ENCODE data around the gene MPC1L. TPM values are rescaled to one million over a fixed set of nuclear protein-coding genes. Genes with fewer than 3 reads are reported as not detected.

Gene MPC1L
- total and polyA plus RNA-seq, 2 of the 4 experiments (the other 2 are of a cell fraction): not detected

DNA sequence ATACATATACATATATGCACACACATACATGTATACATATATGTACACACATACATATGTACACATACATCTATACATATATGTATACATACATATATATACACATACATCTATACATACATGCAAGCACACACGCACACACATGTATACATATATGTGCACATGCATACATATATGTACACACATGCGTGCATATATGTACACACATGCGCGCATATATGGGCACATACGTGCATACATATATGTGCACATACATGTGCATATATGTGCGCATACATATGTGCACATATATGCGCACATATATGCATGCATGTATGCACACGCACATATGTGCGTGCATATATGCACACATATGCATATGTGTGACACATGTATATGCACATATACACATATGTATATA is 7.3 kb upstream of the MPC1L start:
- Histone ChIP-seq H2AFZ (replicated peaks; ENCODE audit: low read length, poor library complexity) (no peak overlapping the region), H4K5ac (ENCODE audit: low read depth, low read length) (no peak overlapping the region), H3K36me3 (ENCODE audit: control insufficient read depth, insufficient read depth, low read length) (no peaks in the 10 kb centered on the region), H3K23ac (ENCODE audit: low read depth, low read length) (no peak overlapping the region), H4K91ac (ENCODE audit: insufficient read depth, low read depth, low read length) (no peak overlapping the region), H3K56ac (ENCODE audit: extremely low read depth, insufficient read depth, low read length) (no peak overlapping the region), H2BK5ac (ENCODE audit: low read depth, low read length, poor library complexity, severe bottlenecking) (no peak overlapping the region), H4K8ac (ENCODE audit: low read depth in 2 of 2, low read length in 2 of 2) (no peak overlapping the region), H3K4ac (ENCODE audit: low read depth, low read length) (no peak overlapping the region), H3K4me1 (ENCODE audit: control insufficient read depth, insufficient read depth, low read length) (no peaks in the 10 kb centered on the region), H2BK120ac (ENCODE audit: low read depth, low read length) (no peak overlapping the region), H3K9me1 (ENCODE audit: insufficient read depth, low read length) (no peaks in the 10 kb centered on the region), H3K27ac (ENCODE audit: insufficient read depth, low read length) (no peak overlapping the region), H2AK9ac (replicated peaks; ENCODE audit: low read depth, low read length, poor library complexity) (no peak overlapping the region), H2BK15ac (ENCODE audit: low read depth, low read length) (no peak overlapping the region), H3K14ac (replicated peaks; ENCODE audit: low read depth, low read length) (no peak overlapping the region), H2AK5ac (ENCODE audit: low read depth, low read length) (no peak overlapping the region), H3K27me3 (ENCODE audit: control insufficient read depth, insufficient read depth, low read length) (peaks cover 5% of the 10 kb centered on the region), H3K4me3 (ENCODE audit: insufficient read depth, low read depth, low read length) (no peak overlapping the region), H2BK20ac (ENCODE audit: low read depth, low read length) (no peak overlapping the region), H3K79me1 (ENCODE audit: low read depth in 1 of 2, low read length in 2 of 2) (no peaks in the 10 kb centered on the region), H3K18ac (ENCODE audit: low read depth, low read length) (no peak overlapping the region), H3K9ac (ENCODE audit: low read depth, low read length) (no peak overlapping the region), H3K9me3 (ENCODE audit: control insufficient read depth, insufficient read depth, low read length) (no peaks in the 10 kb centered on the region), H4K20me1 (ENCODE audit: insufficient read depth, low read length) (no peaks in the 10 kb centered on the region), H3K4me2 (ENCODE audit: low read depth, low read length) (no peak overlapping the region)
- ChIA-PET POLR2A (ENCODE audit: unreplicated experiment) (no interaction called here), CTCF (no interaction called here)
- DNase-seq (no peak), ATAC-seq (ENCODE audit: low read depth) (no peak)
- dilution Hi-C loops (cut with HindIII; ENCODE audit: low sequenced_read_pairs, unreplicated experiment) (no loop called here), in situ Hi-C loops (cut with MboI; ENCODE audit: low sequenced_read_pairs) (no loop called here), intact Hi-C loops (cut with micrococcal nuclease) (no loop called here)
- WGBS, 2 experiments (ENCODE audit: extremely low coverage in 2 of 2, insufficient read length in 1 of 2): 84% methylated on average over 3 of the region's 9 CpGs; no CpG with 5 or more reads in 1 of the 2 experiments
- TF ChIP-seq RFX5 (IDR thresholded peaks at IDR 0.05; ENCODE audit: low read depth, low read length) (no peak), CEBPB (IDR thresholded peaks at IDR 0.05; ENCODE audit: low read depth, low read length) (no peak), BHLHE40 (IDR thresholded peaks at IDR 0.05; ENCODE audit: low read depth, low read length) (no peak), CHD1 (IDR thresholded peaks at IDR 0.05; ENCODE audit: low read depth, low read length) (no peak), RAD21 (IDR thresholded peaks at IDR 0.05; ENCODE audit: low read length) (no peak), RCOR1 (IDR thresholded peaks at IDR 0.05; ENCODE audit: insufficient replicate concordance, low read length) (no peak), MAZ (IDR thresholded peaks at IDR 0.05; ENCODE audit: borderline replicate concordance, low read depth, low read length) (no peak), POLR2A (IDR thresholded peaks at IDR 0.05; ENCODE audit: low read depth, low read length) (no peak), USF2 (IDR thresholded peaks at IDR 0.05; ENCODE audit: low read depth, low read length) (no peak), MXI1 (IDR thresholded peaks at IDR 0.05; ENCODE audit: borderline replicate concordance, low read depth, low read length) (no peak)
- TF ChIP-seq, protein P1, sequence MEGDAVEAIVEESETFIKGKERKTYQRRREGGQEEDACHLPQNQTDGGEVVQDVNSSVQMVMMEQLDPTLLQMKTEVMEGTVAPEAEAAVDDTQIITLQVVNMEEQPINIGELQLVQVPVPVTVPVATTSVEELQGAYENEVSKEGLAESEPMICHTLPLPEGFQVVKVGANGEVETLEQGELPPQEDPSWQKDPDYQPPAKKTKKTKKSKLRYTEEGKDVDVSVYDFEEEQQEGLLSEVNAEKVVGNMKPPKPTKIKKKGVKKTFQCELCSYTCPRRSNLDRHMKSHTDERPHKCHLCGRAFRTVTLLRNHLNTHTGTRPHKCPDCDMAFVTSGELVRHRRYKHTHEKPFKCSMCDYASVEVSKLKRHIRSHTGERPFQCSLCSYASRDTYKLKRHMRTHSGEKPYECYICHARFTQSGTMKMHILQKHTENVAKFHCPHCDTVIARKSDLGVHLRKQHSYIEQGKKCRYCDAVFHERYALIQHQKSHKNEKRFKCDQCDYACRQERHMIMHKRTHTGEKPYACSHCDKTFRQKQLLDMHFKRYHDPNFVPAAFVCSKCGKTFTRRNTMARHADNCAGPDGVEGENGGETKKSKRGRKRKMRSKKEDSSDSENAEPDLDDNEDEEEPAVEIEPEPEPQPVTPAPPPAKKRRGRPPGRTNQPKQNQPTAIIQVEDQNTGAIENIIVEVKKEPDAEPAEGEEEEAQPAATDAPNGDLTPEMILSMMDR (conservative IDR thresholded peaks at IDR 0.05; ENCODE audit: low read depth, low read length): no peak
- BruUV-seq (replicated peaks): no TSS peak

Data from IMR-90 (cell line).